GM12878 (cell line): ENCODE results near the gene GRIN2D. TPM values are rescaled to one million over a fixed set of nuclear protein-coding genes. Genes with fewer than 3 reads are reported as not detected.

Experiments
- ATAC-seq: fragments of 200-7000 bp; cut with Tn5 transposase; 3 replicates; pipeline ENCODE4 v1.9.1; 2020; ENCODE audit warnings: mild to moderate bottlenecking, moderate library complexity
- BruUV-seq: library from RNA; stranded (reverse); fragments of 400-500 nt; replicated peaks from 2 replicates; lab custom pipeline; 2021; lab: Mats Ljungman, UMichigan
- CTCF ChIA-PET: fragments of 300-600 bp; sonication (Branson Sonifier 250); formaldehyde crosslinking; extraction: SDS; loops from one replicate; lab custom pipeline; 2021; ENCODE audit warnings: inconsistent platforms; lab: Yijun Ruan, JAX
- POLR2A ChIA-PET: fragments of 350-600 bp; formaldehyde crosslinking; extraction: SDS; loops from one replicate; lab custom pipeline; 2021; ENCODE audit warnings: inconsistent platforms; lab: Charles Lee
- RAD21 ChIA-PET: fragments of 300-600 bp; sonication (Branson Sonifier 250); formaldehyde crosslinking; loops from one replicate; lab custom pipeline; 2023; ENCODE audit warnings: antibody characterized with exemption; ENCODE audit not compliant: unreplicated experiment; lab: Charles Lee
- SMC1A ChIA-PET: fragments of 300-600 bp; sonication (Branson Sonifier 250); formaldehyde crosslinking; loops from one replicate; lab custom pipeline; 2023; ENCODE audit not compliant: unreplicated experiment, uncharacterized antibody; lab: Charles Lee
- DNase-seq: peaks from one replicate; pipeline ENCODE4 v3.0.0-alpha.2; 2011; ENCODE audit warnings: low read depth, low spot score
- FAIRE-seq: peaks from 3 replicates; lab custom pipeline; 2011; peaks lifted over from hg19 to GRCh38; lab: Jason Lieb, UNC
- H2AFZ ChIP-seq: 2 replicates; pipeline ENCODE4 v1.6.0; 2011; ENCODE audit warnings: low read depth, low read length, control low read depth; ENCODE audit not compliant: control insufficient read depth
- H3K27ac ChIP-seq: 2 replicates; pipeline ENCODE4 v1.5.1; 2011; ENCODE audit warnings: control low read depth; ENCODE audit not compliant: control insufficient read depth, insufficient read depth
- H3K27me3 ChIP-seq, 2 experiments: replicated peaks in 1 of 2; 2 replicates each; pipeline versions ENCODE4 v1.6.0 to v1.6.1; 2011; ENCODE audit warnings: low read length in 1 of 2; ENCODE audit not compliant: control insufficient read depth in 2 of 2, insufficient read depth in 2 of 2
- H3K36me3 ChIP-seq, 2 experiments: 2 replicates each; pipeline ENCODE4 v1.5.1; 2011; ENCODE audit warnings: low read length in 1 of 2; ENCODE audit not compliant: control insufficient read depth in 2 of 2, insufficient read depth in 2 of 2
- H3K4me1 ChIP-seq: 2 replicates; pipeline ENCODE4 v1.6.1; 2011; ENCODE audit warnings: mild to moderate bottlenecking, low read length, moderate library complexity, mixed read lengths; ENCODE audit not compliant: control insufficient read depth, insufficient read depth
- H3K4me2 ChIP-seq: 2 replicates; pipeline ENCODE4 v1.6.0; 2011; ENCODE audit warnings: control low read depth; ENCODE audit not compliant: control insufficient read depth, insufficient read depth
- H3K4me3 ChIP-seq: fragments of 200-600 bp; sonication (generic); 2 replicates; pipeline ENCODE4 v1.5.1; 2016
- H3K79me2 ChIP-seq: 2 replicates; pipeline ENCODE4 v1.6.0; 2011; ENCODE audit warnings: low read length; ENCODE audit not compliant: control insufficient read depth, insufficient read depth
- H3K9ac ChIP-seq: 2 replicates; pipeline ENCODE4 v1.8.0; 2011; ENCODE audit warnings: low read length, control low read depth, mixed read lengths; ENCODE audit not compliant: control insufficient read depth, insufficient read depth
- H3K9me3 ChIP-seq: replicated peaks from 3 replicates; pipeline ENCODE4 v1.5.1; 2011; ENCODE audit warnings: mild to moderate bottlenecking, low read length; ENCODE audit not compliant: control insufficient read depth, insufficient read depth
- H4K20me1 ChIP-seq: 2 replicates; pipeline ENCODE4 v1.6.0; 2011; ENCODE audit not compliant: control insufficient read depth, insufficient read depth
- HDAC6 ChIP-seq: fragments of 200-600 bp; sonication (generic); IDR thresholded peaks from one replicate; pipeline ENCODE4 v1.8.0; 2017; ENCODE audit warnings: antibody characterized with exemption; ENCODE audit not compliant: unreplicated experiment
- IKZF1 ChIP-seq: fragments of 450-650 bp; conservative IDR thresholded peaks from 2 replicates; pipeline ENCODE4 v1.6.1; 2017; ENCODE audit warnings: antibody characterized with exemption, mild to moderate bottlenecking
- KLF5 ChIP-seq: fragments of 450-650 bp; IDR thresholded peaks from 2 replicates; pipeline ENCODE4 v1.6.1; 2014; ENCODE audit warnings: mild to moderate bottlenecking; ENCODE audit not compliant: partially characterized antibody
- NRF1 ChIP-seq: conservative IDR thresholded peaks from 2 replicates; pipeline ENCODE4 v1.6.1; 2011; ENCODE audit warnings: mild to moderate bottlenecking, low read depth, low read length, improper control_type of control experiment
- PML ChIP-seq: IDR thresholded peaks from 2 replicates; pipeline ENCODE4 v1.6.1; 2012; ENCODE audit warnings: low read length, inconsistent platforms
- ZNF384 ChIP-seq: IDR thresholded peaks from 2 replicates; pipeline ENCODE4 v1.6.1; 2012; ENCODE audit warnings: low read depth, mild to moderate bottlenecking, low read length, improper control_type of control experiment, borderline replicate concordance
- WGBS: methylation state at CpG from one replicate; pipeline ENCODE4 v1.1.6; 2016; ENCODE audit warnings: low lambda C conversion rate; ENCODE audit not compliant: insufficient replicate concordance, insufficient coverage; ENCODE audit errors: missing lambda C conversion rate; 5-methylcytosine and 5-hydroxymethylcytosine counted together
- in situ Hi-C: fragments of 300-500 bp; cut with MboI; formaldehyde crosslinking; loops from 9 replicates; pipeline ENCODE4 v1.14.3; 2018; ENCODE audit warnings: mixed read lengths
- intact Hi-C: fragments of 100-400 bp; cut with micrococcal nuclease; formaldehyde crosslinking; loops from one replicate; pipeline ENCODE4 v1.14.2; 2022; ENCODE audit not compliant: unreplicated experiment
- polyA plus RNA-seq, 11 experiments: library from polyadenylated mRNA; depleted of rRNA in 4 of 11; unstranded in 6 of 11; stranded (reverse) in 5 of 11; fragments of >200 nt; fragmentation: Nextera tagmentation in 4 of 11; fragmentation: Illumina TruSeq in 1 of 11; extraction: Ambion mirVana in 4 of 11; extraction: Trizol in 1 of 11; gene quantifications; 1 replicate in 1 of 11; 2 replicates in 10 of 11; pipeline versions ENCODE4 v1.2.1 to v1.2.3, GENCODE V29; 2011 to 2016; ENCODE audit warnings: inconsistent platforms in 2 of 11, missing spikeins in 2 of 11, low read depth in 1 of 11
- total RNA-seq, 4 experiments: library from RNA; depleted of rRNA in 3 of 4; stranded (reverse); fragments of >200 nt in 3 of 4; fragmentation: Illumina TruSeq in 1 of 4; extraction: Trizol in 1 of 4; gene quantifications; 2 replicates each; pipeline versions ENCODE4 v1.2.1 to v1.2.3, GENCODE V29; 2013 to 2021

The GRIN2D gene
- total and polyA plus RNA-seq, 10 of the 15 experiments (the other 5 are each of a cell fraction or from before 2014, with no cell fraction given), result 0.03 to 0.38 (median 0.04) TPM; not detected in 3

- H3K9ac ChIP-seq, result no peak overlapping the region
- no peaks in the 10 kb centered on the region for H3K9me3 ChIP-seq
- intact Hi-C loops, result no loop called here
- no peak for FAIRE-seq
- POLR2A ChIA-PET, result interaction anchor here (1.2 kb wide), 1 partner anchor 10 kb away, joined by 5 read pairs; the partner anchor contains the start of genes SYNGR4 and TMEM143
- no peak for DNase-seq
- no peak overlapping the region for H3K4me3 ChIP-seq
- H2AFZ ChIP-seq, result no peak overlapping the region
- BruUV-seq, result no TSS peak
- CTCF ChIA-PET, result interaction anchor here (1.9 kb wide), 1 partner anchor 10 kb away, joined by 8 read pairs; the partner anchor contains the start of genes SYNGR4 and TMEM143
- no peaks in the 10 kb centered on the region for H4K20me1 ChIP-seq
- no peaks in the 10 kb centered on the region for H3K4me1 ChIP-seq
- in situ Hi-C loops, result no loop called here
- SMC1A ChIA-PET, result no interaction called here
- H3K27me3 ChIP-seq, result no peaks in the 10 kb centered on the region
- WGBS, result 94% methylated on average over 5 of the region's 5 CpGs
- no peak overlapping the region for H3K4me2 ChIP-seq
- RAD21 ChIA-PET, result interaction anchor here (0.6 kb wide), 1 partner anchor 273 kb away, joined by 3 read pairs; no protein-coding TSS in a partner anchor
- ATAC-seq, result no peak
- H3K79me2 ChIP-seq, result no peaks in the 10 kb centered on the region
- H3K36me3 ChIP-seq, result no peaks in the 10 kb centered on the region; a peak in 1 of 4 replicates
- no peak overlapping the region for H3K27ac ChIP-seq
- TF ChIP-seq KLF5 (no peak), HDAC6 (no peak), NRF1 (no peak), IKZF1 (no peak)
Measured at GRCh38 chr19:48353677-48354076, 39.8 kb upstream of the GRIN2D start.

- no peaks in the 10 kb centered on the region for H4K20me1 ChIP-seq
- ChIA-PET RAD21 (no interaction called here), CTCF (interaction anchor here (0.7 to 1.9 kb wide), 3 partner anchors 9 to 255 kb away, joined by 3 to 8 read pairs (median 3); partner anchors contain the start of genes SYNGR4 and TMEM143), SMC1A (interaction anchor here (0.6 to 1.1 kb wide), 2 partner anchors 8 to 1596 kb away, joined by 3 to 4 read pairs; no protein-coding TSS in a partner anchor), POLR2A (interaction anchor here (0.7 to 1.2 kb wide), 3 partner anchors 10 to 744 kb away, joined by 3 to 5 read pairs (median 5); partner anchors contain the start of genes SYNGR4 and TMEM143)
- H3K4me1 ChIP-seq, result no peaks in the 10 kb centered on the region
- H3K4me3 ChIP-seq, result no peak overlapping the region
- 95% methylated on average over 15 of the region's 15 CpGs for WGBS
- no peak for FAIRE-seq
- no peak overlapping the region for H3K9ac ChIP-seq
- DNase-seq, result no peak
- intact Hi-C loops, result no loop called here
- H3K36me3 ChIP-seq, result no peaks in the 10 kb centered on the region; a peak in 1 of 4 replicates
- no peak overlapping the region for H3K4me2 ChIP-seq
- ATAC-seq, result no peak
- H3K79me2 ChIP-seq, result no peaks in the 10 kb centered on the region
- no peaks in the 10 kb centered on the region for H3K9me3 ChIP-seq
- no peak overlapping the region for H3K27ac ChIP-seq
- no peak for TF ChIP-seq PML
- no peak for TF ChIP-seq ZNF384
- BruUV-seq, result no TSS peak
- H3K27me3 ChIP-seq, result no peaks in the 10 kb centered on the region
- in situ Hi-C loops, result no loop called here
- H2AFZ ChIP-seq, result no peak overlapping the region
Measured at GRCh38 chr19:48354332-48354992, 39.0 kb upstream of the GRIN2D start.
